Measurements from ENCODE around the gene RSRC1.

Gene RSRC1

GRCh38 chr3:158456114-158456513 lies 346.2 kb downstream of the RSRC1 start:
- Histone ChIP-seq H3K27me3 (ENCODE audit: insufficient read depth, low read length, poor library complexity) (no peaks in the 10 kb centered on the region), H3K4me1 (ENCODE audit: insufficient read depth, low read length) (no peaks in the 10 kb centered on the region), H3K27ac (ENCODE audit: low read length) (no peak overlapping the region), H3K79me2 (ENCODE audit: insufficient read depth, low read length) (no peaks in the 10 kb centered on the region), H3K9ac (ENCODE audit: low read depth, low read length) (no peak overlapping the region), H3K36me3 (ENCODE audit: insufficient read depth, low read length) (no peaks in the 10 kb centered on the region), H3K4me3 (ENCODE audit: low read depth in 1 of 2, low read length in 2 of 2) (no peak overlapping the region), H3K4me2 (ENCODE audit: insufficient read depth, low read length) (no peak overlapping the region), H2AFZ (ENCODE audit: low read depth, low read length) (no peak overlapping the region), H4K20me1 (ENCODE audit: insufficient read depth, low read length) (no peaks in the 10 kb centered on the region), H3K9me3 (ENCODE audit: insufficient read depth, low read length, severe bottlenecking) (no peaks in the 10 kb centered on the region)
- TF ChIP-seq EZH2 (IDR thresholded peaks at IDR 0.05; ENCODE audit: borderline replicate concordance, low read depth, low read length, severe bottlenecking) (no peak), CTCF (IDR thresholded peaks at IDR 0.05; ENCODE audit: borderline replicate concordance, extremely low read depth, low read length, poor library complexity, severe bottlenecking) (no peak)
- ATAC-seq (ENCODE audit: insufficient read depth, low read depth) (no peak), DNase-seq (no peak)

- H3K9me3 ChIP-seq (ENCODE audit: insufficient read depth, low read length, severe bottlenecking): no peaks in the 10 kb centered on the region
- H3K9ac ChIP-seq (ENCODE audit: low read depth, low read length): no peak overlapping the region
- H3K36me3 ChIP-seq (ENCODE audit: insufficient read depth, low read length): no peaks in the 10 kb centered on the region
- no peak overlapping the region for H3K4me3 ChIP-seq (ENCODE audit: low read depth in 1 of 2, low read length in 2 of 2)
- H2AFZ ChIP-seq (ENCODE audit: low read depth, low read length): no peak overlapping the region
- H4K20me1 ChIP-seq (ENCODE audit: insufficient read depth, low read length): no peaks in the 10 kb centered on the region
- H3K79me2 ChIP-seq (ENCODE audit: insufficient read depth, low read length): no peaks in the 10 kb centered on the region
- no peak overlapping the region for H3K27ac ChIP-seq (ENCODE audit: low read length)
- H3K4me1 ChIP-seq (ENCODE audit: insufficient read depth, low read length): no peaks in the 10 kb centered on the region
- TF ChIP-seq CTCF (IDR thresholded peaks at IDR 0.05; ENCODE audit: borderline replicate concordance, extremely low read depth, low read length, poor library complexity, severe bottlenecking) (no peak), EZH2 (IDR thresholded peaks at IDR 0.05; ENCODE audit: borderline replicate concordance, low read depth, low read length, severe bottlenecking) (no peak)
- ATAC-seq (ENCODE audit: insufficient read depth, low read depth) (no peak), DNase-seq (no peak)
- no peak overlapping the region for H3K4me2 ChIP-seq (ENCODE audit: insufficient read depth, low read length)
- H3K27me3 ChIP-seq (ENCODE audit: insufficient read depth, low read length, poor library complexity): no peaks in the 10 kb centered on the region
Measured at GRCh38 chr3:158458464-158458863, 348.6 kb downstream of the RSRC1 start.

DNA sequence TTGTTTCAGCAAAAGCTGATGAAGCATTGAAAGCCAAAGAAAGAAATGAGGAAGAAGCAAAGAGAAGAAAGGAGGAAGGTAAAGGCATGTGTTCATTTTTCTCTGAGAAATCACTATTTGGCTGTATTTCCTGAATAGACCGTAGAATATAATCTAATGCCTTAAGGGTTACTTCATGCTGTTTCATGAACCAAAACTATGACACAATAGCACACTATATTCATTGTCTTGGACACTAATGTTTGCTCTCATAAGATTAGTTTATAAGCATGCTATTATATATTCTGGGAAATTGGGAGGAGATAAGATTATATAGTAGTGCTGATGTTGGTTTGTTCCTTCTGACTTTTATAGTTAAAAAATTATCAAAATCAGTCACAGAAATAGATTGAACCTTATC lies 351.0 kb downstream of the RSRC1 start:
- Histone ChIP-seq H2AFZ (ENCODE audit: low read depth, low read length) (no peak overlapping the region), H3K79me2 (ENCODE audit: insufficient read depth, low read length) (no peaks in the 10 kb centered on the region), H3K4me1 (ENCODE audit: insufficient read depth, low read length) (no peaks in the 10 kb centered on the region), H3K4me3 (ENCODE audit: low read depth in 1 of 2, low read length in 2 of 2) (no peak overlapping the region), H4K20me1 (ENCODE audit: insufficient read depth, low read length) (no peaks in the 10 kb centered on the region), H3K4me2 (ENCODE audit: insufficient read depth, low read length) (no peak overlapping the region), H3K9ac (ENCODE audit: low read depth, low read length) (no peak overlapping the region), H3K36me3 (ENCODE audit: insufficient read depth, low read length) (no peaks in the 10 kb centered on the region), H3K27ac (ENCODE audit: low read length) (no peak overlapping the region), H3K9me3 (ENCODE audit: insufficient read depth, low read length, severe bottlenecking) (no peaks in the 10 kb centered on the region), H3K27me3 (ENCODE audit: insufficient read depth, low read length, poor library complexity) (no peaks in the 10 kb centered on the region)
- ATAC-seq (ENCODE audit: insufficient read depth, low read depth) (no peak), DNase-seq (no peak)
- TF ChIP-seq EZH2 (IDR thresholded peaks at IDR 0.05; ENCODE audit: borderline replicate concordance, low read depth, low read length, severe bottlenecking) (no peak), CTCF (IDR thresholded peaks at IDR 0.05; ENCODE audit: borderline replicate concordance, extremely low read depth, low read length, poor library complexity, severe bottlenecking) (no peak)

DNA sequence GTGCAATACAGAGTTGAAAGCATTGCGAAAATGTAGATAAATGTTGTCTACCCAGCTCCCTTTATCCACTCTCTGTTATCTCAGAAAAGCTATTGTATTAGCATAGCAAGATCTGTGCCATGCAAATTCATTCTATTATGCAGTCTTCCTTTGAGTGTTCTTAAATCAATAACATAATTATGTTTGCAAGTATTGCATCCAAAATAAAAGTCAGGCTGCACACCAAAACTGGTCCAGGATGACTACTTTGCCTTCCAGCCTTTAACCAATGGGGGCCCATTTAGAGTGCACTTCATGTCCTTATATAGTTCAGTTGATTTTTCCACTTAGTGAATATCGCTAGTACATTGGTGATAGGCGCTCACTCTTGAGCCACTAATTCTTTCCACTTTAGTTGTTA lies 353.7 kb downstream of the RSRC1 start:
- no peaks in the 10 kb centered on the region for H3K9me3 ChIP-seq (ENCODE audit: insufficient read depth, low read length, severe bottlenecking)
- no peaks in the 10 kb centered on the region for H4K20me1 ChIP-seq (ENCODE audit: insufficient read depth, low read length)
- no peak overlapping the region for H3K4me3 ChIP-seq (ENCODE audit: low read depth in 1 of 2, low read length in 2 of 2)
- DNase-seq (no peak), ATAC-seq (ENCODE audit: insufficient read depth, low read depth) (no peak)
- no peaks in the 10 kb centered on the region for H3K36me3 ChIP-seq (ENCODE audit: insufficient read depth, low read length)
- H3K79me2 ChIP-seq (ENCODE audit: insufficient read depth, low read length): no peaks in the 10 kb centered on the region
- no peaks in the 10 kb centered on the region for H3K4me1 ChIP-seq (ENCODE audit: insufficient read depth, low read length)
- H3K27me3 ChIP-seq (ENCODE audit: insufficient read depth, low read length, poor library complexity): no peaks in the 10 kb centered on the region
- no peak for TF ChIP-seq CTCF (IDR thresholded peaks at IDR 0.05; ENCODE audit: borderline replicate concordance, extremely low read depth, low read length, poor library complexity, severe bottlenecking)
- TF ChIP-seq EZH2 (IDR thresholded peaks at IDR 0.05; ENCODE audit: borderline replicate concordance, low read depth, low read length, severe bottlenecking): no peak
- no peak overlapping the region for H2AFZ ChIP-seq (ENCODE audit: low read depth, low read length)
- H3K9ac ChIP-seq (ENCODE audit: low read depth, low read length): no peak overlapping the region
- no peak overlapping the region for H3K4me2 ChIP-seq (ENCODE audit: insufficient read depth, low read length)
- no peak overlapping the region for H3K27ac ChIP-seq (ENCODE audit: low read length)
